HL-60 (cell line): ENCODE data around the gene SLC35F3.

Experiments used
- DNase-seq, 2 experiments: peaks; one replicate each; pipeline ENCODE4 v3.0.0-alpha.2; 2010 to 2020; ENCODE audit warnings: low read depth in 1 of 2, low spot score in 1 of 2
- H3K27ac ChIP-seq: fragments of 250-450 bp; sonication (Bioruptor Pico); replicated peaks from 2 replicates; pipeline ENCODE4 v1.5.1; 2020; ENCODE audit warnings: mild to moderate bottlenecking, moderate library complexity
- H3K27me3 ChIP-seq: fragments of 250-450 bp; sonication (Bioruptor Pico); 2 replicates; pipeline ENCODE4 v1.5.1; 2021; ENCODE audit warnings: mild to moderate bottlenecking, moderate library complexity; ENCODE audit not compliant: insufficient read depth, poor library complexity, severe bottlenecking
- H3K4me3 ChIP-seq: replicated peaks from 2 replicates; pipeline ENCODE4 v1.5.1; 2011; ENCODE audit warnings: mild to moderate bottlenecking, control low read depth, low read length; ENCODE audit not compliant: insufficient read depth
- CTCF ChIP-seq: IDR thresholded peaks from one replicate; pipeline ENCODE4 v1.5.1; 2011; ENCODE audit warnings: low read length, control low read depth, inconsistent platforms; ENCODE audit not compliant: insufficient read depth
- GABPA ChIP-seq: IDR thresholded peaks from 2 replicates; pipeline ENCODE4 v1.6.1; 2012; ENCODE audit warnings: low read depth
- POLR2AphosphoS5 ChIP-seq: IDR thresholded peaks from 2 replicates; pipeline ENCODE4 v1.6.1; 2012; ENCODE audit warnings: low read depth
- SPI1 ChIP-seq: IDR thresholded peaks from 2 replicates; pipeline ENCODE4 v1.6.1; 2012; ENCODE audit warnings: low read depth, mild to moderate bottlenecking, borderline replicate concordance
- TF ChIP-seq, protein P1 (sequence below): IDR thresholded peaks from 2 replicates; pipeline ENCODE4 v1.6.1; 2012; ENCODE audit warnings: low read depth; ENCODE audit not compliant: insufficient replicate concordance

The SLC35F3 gene

GRCh38 chr1:233909195-233909594 lies 4.7 kb downstream of the SLC35F3 start:
- no peak for TF ChIP-seq POLR2AphosphoS5
- TF ChIP-seq CTCF, result no peak
- TF ChIP-seq GABPA, result no peak
- TF ChIP-seq SPI1, result no peak; the same call in 1 of the 2 replicates
- TF ChIP-seq, protein P1, sequence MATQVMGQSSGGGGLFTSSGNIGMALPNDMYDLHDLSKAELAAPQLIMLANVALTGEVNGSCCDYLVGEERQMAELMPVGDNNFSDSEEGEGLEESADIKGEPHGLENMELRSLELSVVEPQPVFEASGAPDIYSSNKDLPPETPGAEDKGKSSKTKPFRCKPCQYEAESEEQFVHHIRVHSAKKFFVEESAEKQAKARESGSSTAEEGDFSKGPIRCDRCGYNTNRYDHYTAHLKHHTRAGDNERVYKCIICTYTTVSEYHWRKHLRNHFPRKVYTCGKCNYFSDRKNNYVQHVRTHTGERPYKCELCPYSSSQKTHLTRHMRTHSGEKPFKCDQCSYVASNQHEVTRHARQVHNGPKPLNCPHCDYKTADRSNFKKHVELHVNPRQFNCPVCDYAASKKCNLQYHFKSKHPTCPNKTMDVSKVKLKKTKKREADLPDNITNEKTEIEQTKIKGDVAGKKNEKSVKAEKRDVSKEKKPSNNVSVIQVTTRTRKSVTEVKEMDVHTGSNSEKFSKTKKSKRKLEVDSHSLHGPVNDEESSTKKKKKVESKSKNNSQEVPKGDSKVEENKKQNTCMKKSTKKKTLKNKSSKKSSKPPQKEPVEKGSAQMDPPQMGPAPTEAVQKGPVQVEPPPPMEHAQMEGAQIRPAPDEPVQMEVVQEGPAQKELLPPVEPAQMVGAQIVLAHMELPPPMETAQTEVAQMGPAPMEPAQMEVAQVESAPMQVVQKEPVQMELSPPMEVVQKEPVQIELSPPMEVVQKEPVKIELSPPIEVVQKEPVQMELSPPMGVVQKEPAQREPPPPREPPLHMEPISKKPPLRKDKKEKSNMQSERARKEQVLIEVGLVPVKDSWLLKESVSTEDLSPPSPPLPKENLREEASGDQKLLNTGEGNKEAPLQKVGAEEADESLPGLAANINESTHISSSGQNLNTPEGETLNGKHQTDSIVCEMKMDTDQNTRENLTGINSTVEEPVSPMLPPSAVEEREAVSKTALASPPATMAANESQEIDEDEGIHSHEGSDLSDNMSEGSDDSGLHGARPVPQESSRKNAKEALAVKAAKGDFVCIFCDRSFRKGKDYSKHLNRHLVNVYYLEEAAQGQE, result no peak
- H3K27ac ChIP-seq, result no peak overlapping the region
- no peak overlapping the region for H3K4me3 ChIP-seq
- H3K27me3 ChIP-seq, result peaks cover 20% of the 10 kb centered on the region
- DNase-seq, result no peak

- Histone ChIP-seq H3K27me3 (no peaks in the 10 kb centered on the region), H3K27ac (no peak overlapping the region), H3K4me3 (no peak overlapping the region)
- no peak for DNase-seq
- TF ChIP-seq, protein P1, result no peak
- TF ChIP-seq GABPA (no peak), CTCF (no peak), POLR2AphosphoS5 (no peak)
Observed at GRCh38 chr1:233912447-233912846, 8.0 kb downstream of the SLC35F3 start.

DNA sequence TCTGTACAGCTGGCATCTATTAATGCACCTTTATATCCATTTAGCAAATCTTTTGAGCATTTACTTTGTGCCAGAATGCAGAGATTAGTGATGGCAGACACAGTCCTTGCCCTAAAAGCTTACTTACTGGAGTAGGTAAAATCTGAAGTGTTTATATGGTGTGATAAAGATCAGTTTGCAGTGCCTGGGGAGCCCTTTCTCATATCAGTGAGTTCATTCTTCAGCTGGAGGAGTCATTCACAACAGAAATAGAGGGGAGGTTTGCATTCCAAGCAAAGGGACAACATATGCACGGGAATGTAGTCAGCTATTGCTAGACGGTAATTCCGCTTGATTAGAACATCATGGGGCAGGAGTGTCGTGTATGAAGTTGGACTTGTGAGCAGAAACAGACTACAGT lies 8.4 kb downstream of the SLC35F3 start:
- no peak overlapping the region for H3K27ac ChIP-seq
- TF ChIP-seq CTCF, result no peak
- TF ChIP-seq, protein P1, result no peak
- DNase-seq, result no peak
- H3K27me3 ChIP-seq, result no peaks in the 10 kb centered on the region
- H3K4me3 ChIP-seq, result no peak overlapping the region
